Measurements from ENCODE around the gene GOLGA8R.
A peak's percentile ranks its signal among the peaks of the same experiment; 100 is the strongest.
"Not testable (repeated sequence)": the region's sequence is repeated elsewhere in the genome, so short reads cannot be mapped to it uniquely, and the experiment has no call there.

Gene GOLGA8R

DNA sequence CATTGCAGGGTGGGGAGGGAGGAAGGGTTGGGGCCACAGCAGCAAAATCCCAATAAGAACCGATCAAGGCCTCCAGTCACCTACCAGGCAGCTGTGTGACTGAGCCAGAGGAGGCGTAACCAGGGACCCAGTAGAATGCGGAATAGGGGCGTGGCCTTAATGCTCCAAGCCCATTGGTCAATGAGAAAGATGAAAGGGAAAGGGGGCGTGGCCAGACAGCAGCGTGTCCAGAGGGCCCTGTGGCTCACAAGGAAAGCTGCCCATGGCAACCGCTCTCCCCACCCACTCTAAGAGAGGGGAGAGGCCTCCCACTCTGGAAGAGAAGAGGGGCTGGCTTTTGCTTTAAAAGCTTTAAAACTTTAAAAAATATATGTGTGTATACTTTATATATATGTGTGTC lies at the start of gene GOLGA8R:
GOLGA8R (minus strand) TSS at position 101 of the 400 bp plus-strand sequence; CDS start at position 3, 98 bp downstream.
- not testable (repeated sequence) for H3K4me1 Mint-ChIP-seq, H3K27me3 Mint-ChIP-seq, H3K36me3 Mint-ChIP-seq, H3K4me3 Mint-ChIP-seq, H3K9me3 Mint-ChIP-seq, ATAC-seq, H3K27ac Mint-ChIP-seq

DNA sequence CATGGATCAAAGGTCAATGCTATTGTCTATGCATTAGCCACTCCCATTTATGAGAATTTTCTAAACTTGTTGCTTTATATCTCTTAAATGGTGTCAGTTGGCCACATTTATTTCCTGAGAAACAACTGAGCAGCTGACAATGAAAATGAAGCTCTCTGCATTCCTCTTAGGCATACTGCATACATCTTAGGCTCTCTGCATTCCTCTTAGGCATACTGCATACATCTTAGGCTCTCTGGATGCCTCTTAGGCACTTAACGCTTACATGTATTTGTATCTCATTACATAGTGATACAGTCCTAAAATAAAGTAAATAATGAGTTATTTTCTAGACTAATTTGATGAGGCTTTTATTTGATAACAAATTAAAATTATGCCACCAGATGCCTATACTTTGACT lies 49.8 kb upstream of the GOLGA8R start:
- not testable (repeated sequence) for H3K9me3 Mint-ChIP-seq, H3K27ac Mint-ChIP-seq, H3K4me1 Mint-ChIP-seq, H3K36me3 Mint-ChIP-seq, H3K27me3 Mint-ChIP-seq, H3K4me3 Mint-ChIP-seq, ATAC-seq

GRCh38 chr15:30462176-30462575 lies 48.1 kb upstream of the GOLGA8R start:
- not testable (repeated sequence) for H3K4me3 Mint-ChIP-seq, H3K27me3 Mint-ChIP-seq, ATAC-seq, H3K36me3 Mint-ChIP-seq, H3K27ac Mint-ChIP-seq, H3K4me1 Mint-ChIP-seq, H3K9me3 Mint-ChIP-seq

- H3K27ac Mint-ChIP-seq, ATAC-seq, H3K4me1 Mint-ChIP-seq, H3K4me3 Mint-ChIP-seq, H3K36me3 Mint-ChIP-seq, H3K27me3 Mint-ChIP-seq, H3K9me3 Mint-ChIP-seq: not testable (repeated sequence)
Observed at GRCh38 chr15:30452702-30453101, 38.6 kb upstream of the GOLGA8R start.

DNA sequence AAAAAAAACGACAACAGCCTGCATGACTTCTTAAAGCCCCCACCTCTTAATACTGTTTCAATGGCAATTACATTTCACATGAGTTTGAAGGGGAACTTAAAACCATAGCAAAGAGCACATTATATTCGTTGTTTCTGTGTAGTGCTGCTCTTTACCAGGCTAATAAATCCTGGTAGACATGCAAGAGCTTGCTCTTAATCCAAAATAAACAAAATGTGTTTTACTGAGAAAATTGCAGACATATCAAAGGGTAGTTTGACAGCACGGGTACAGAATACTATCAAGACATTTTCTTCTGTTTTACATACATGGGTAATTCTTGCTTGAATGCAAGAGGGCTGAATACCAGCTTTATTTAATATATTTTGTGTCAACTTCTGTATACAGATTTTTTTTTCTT lies 24.3 kb upstream of the GOLGA8R start:
- not testable (repeated sequence) for ATAC-seq, H3K27ac Mint-ChIP-seq, H3K4me3 Mint-ChIP-seq, H3K9me3 Mint-ChIP-seq, H3K27me3 Mint-ChIP-seq, H3K36me3 Mint-ChIP-seq, H3K4me1 Mint-ChIP-seq

DNA sequence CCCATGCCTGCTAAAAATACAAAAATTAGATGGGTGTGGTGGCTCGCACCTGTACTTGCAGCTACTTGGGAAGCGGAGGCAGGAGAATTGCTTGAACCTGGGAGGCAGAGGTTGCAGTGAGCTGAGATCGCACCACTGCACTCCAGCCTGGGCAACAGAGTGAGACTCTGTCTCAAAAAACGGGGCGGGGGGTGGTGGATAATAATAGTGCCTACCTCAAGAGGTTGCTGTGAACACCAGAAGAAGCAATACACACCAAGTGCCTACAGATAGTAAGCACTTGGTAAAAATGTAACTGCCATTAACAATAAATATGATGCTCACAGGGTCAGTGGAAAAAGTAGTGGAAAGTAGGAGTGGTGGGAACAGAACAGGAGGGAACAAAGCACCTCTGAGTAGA lies 21.8 kb upstream of the GOLGA8R start:
- not testable (repeated sequence) for H3K9me3 Mint-ChIP-seq, H3K27me3 Mint-ChIP-seq, H3K27ac Mint-ChIP-seq, H3K4me3 Mint-ChIP-seq, H3K4me1 Mint-ChIP-seq, H3K36me3 Mint-ChIP-seq, ATAC-seq

- H3K4me1 Mint-ChIP-seq, H3K27me3 Mint-ChIP-seq, ATAC-seq, H3K9me3 Mint-ChIP-seq, H3K4me3 Mint-ChIP-seq, H3K36me3 Mint-ChIP-seq, H3K27ac Mint-ChIP-seq: not testable (repeated sequence)
Observed at GRCh38 chr15:30420723-30421122, 6.7 kb upstream of the GOLGA8R start.

- H3K27me3 Mint-ChIP-seq, H3K9me3 Mint-ChIP-seq, H3K4me1 Mint-ChIP-seq, H3K4me3 Mint-ChIP-seq, H3K36me3 Mint-ChIP-seq, H3K27ac Mint-ChIP-seq, ATAC-seq: not testable (repeated sequence)
Observed at GRCh38 chr15:30407636-30408035, 6.4 kb downstream of the GOLGA8R start.

- not testable (repeated sequence) for H3K36me3 Mint-ChIP-seq, H3K9me3 Mint-ChIP-seq, H3K27me3 Mint-ChIP-seq, H3K4me3 Mint-ChIP-seq, H3K4me1 Mint-ChIP-seq, H3K27ac Mint-ChIP-seq
- ATAC-seq = peak; percentile 64
Observed at GRCh38 chr15:30398988-30399387, 15.1 kb downstream of the GOLGA8R start.

- not testable (repeated sequence) for H3K4me1 Mint-ChIP-seq, ATAC-seq, H3K36me3 Mint-ChIP-seq, H3K27ac Mint-ChIP-seq, H3K9me3 Mint-ChIP-seq, H3K27me3 Mint-ChIP-seq, H3K4me3 Mint-ChIP-seq
Observed at GRCh38 chr15:30393664-30393991, 20.4 kb downstream of the GOLGA8R start.

GRCh38 chr15:30392766-30393663 lies 21.0 kb downstream of the GOLGA8R start, which contains the start of gene CHRFAM7A:
CHRFAM7A (minus strand) TSS chr15:30393540; CDS start chr15:30383351, 10,189 bp downstream.
- not testable (repeated sequence) for H3K9me3 Mint-ChIP-seq, H3K27ac Mint-ChIP-seq, H3K4me3 Mint-ChIP-seq, H3K4me1 Mint-ChIP-seq, H3K36me3 Mint-ChIP-seq, H3K27me3 Mint-ChIP-seq
- ATAC-seq = peak; percentile 68

GRCh38 chr15:30386318-30386887 lies 27.7 kb downstream of the GOLGA8R start:
- not testable (repeated sequence) for H3K36me3 Mint-ChIP-seq, H3K27ac Mint-ChIP-seq, H3K4me1 Mint-ChIP-seq, H3K4me3 Mint-ChIP-seq, H3K9me3 Mint-ChIP-seq, H3K27me3 Mint-ChIP-seq
- peak; percentile 27 for ATAC-seq

GRCh38 chr15:30377082-30377413 lies 37.0 kb downstream of the GOLGA8R start:
- H3K4me1 Mint-ChIP-seq, H3K27me3 Mint-ChIP-seq, ATAC-seq, H3K36me3 Mint-ChIP-seq, H3K4me3 Mint-ChIP-seq, H3K9me3 Mint-ChIP-seq, H3K27ac Mint-ChIP-seq: not testable (repeated sequence)

GRCh38 chr15:30376375-30377081 lies 37.5 kb downstream of the GOLGA8R start:
- H3K4me3 Mint-ChIP-seq, ATAC-seq, H3K27me3 Mint-ChIP-seq, H3K36me3 Mint-ChIP-seq, H3K9me3 Mint-ChIP-seq, H3K27ac Mint-ChIP-seq, H3K4me1 Mint-ChIP-seq: not testable (repeated sequence)

GRCh38 chr15:30375872-30376271 lies 38.2 kb downstream of the GOLGA8R start:
- H3K36me3 Mint-ChIP-seq, H3K27ac Mint-ChIP-seq, H3K9me3 Mint-ChIP-seq, H3K4me3 Mint-ChIP-seq, H3K4me1 Mint-ChIP-seq, H3K27me3 Mint-ChIP-seq: not testable (repeated sequence)
- peak; percentile 43 for ATAC-seq

DNA sequence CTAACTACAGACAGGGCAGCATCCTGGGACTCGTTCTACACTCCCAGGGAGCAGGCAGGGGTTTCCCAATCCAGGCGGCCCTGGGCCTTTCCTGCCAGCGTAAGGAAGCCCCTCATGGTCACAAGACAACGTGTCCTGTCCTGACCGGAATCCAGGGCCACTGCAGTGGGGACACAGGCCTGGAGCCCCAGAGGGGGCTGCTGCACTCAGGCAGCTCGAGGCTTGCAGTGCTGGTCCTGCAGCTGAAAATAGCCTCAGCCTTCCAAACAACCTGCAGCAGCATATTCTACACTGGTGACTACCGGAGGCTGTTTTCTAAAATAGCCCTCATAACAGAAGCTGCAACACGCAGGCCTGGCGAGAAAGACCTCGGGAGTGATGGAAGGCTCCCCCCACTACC lies 39.2 kb downstream of the GOLGA8R start:
- not testable (repeated sequence) for H3K4me1 Mint-ChIP-seq, H3K36me3 Mint-ChIP-seq, H3K27me3 Mint-ChIP-seq, H3K27ac Mint-ChIP-seq, H3K9me3 Mint-ChIP-seq, H3K4me3 Mint-ChIP-seq, ATAC-seq

Measured in stimulated activated memory B cell treated with anti-CD40 and anti-IgM and Interleukin-4, amounts not matched to agents 10 μg/mL and 1 μg/mL and 100 μg/mL, for 72 hours (primary cell).